GOT3 (cell line): Measurements from ENCODE around the gene UNK.

Source experiments
- DNase-seq: peaks from one replicate; lab custom pipeline; 2025; ENCODE audit warnings: mixed read lengths; lab: John Stamatoyannopoulos, UW

The UNK gene

GRCh38 chr17:75834279-75834920 is 49.8 kb downstream of the UNK start:
- no peak for DNase-seq

- DNase-seq, result no peak
Observed at GRCh38 chr17:75834928-75835653, 50.5 kb downstream of the UNK start.

- DNase-seq, result no peak
Observed at GRCh38 chr17:75835654-75835987, 51.0 kb downstream of the UNK start.

- no peak for DNase-seq
Observed at GRCh38 chr17:75836605-75837004, 52.0 kb downstream of the UNK start.

DNA sequence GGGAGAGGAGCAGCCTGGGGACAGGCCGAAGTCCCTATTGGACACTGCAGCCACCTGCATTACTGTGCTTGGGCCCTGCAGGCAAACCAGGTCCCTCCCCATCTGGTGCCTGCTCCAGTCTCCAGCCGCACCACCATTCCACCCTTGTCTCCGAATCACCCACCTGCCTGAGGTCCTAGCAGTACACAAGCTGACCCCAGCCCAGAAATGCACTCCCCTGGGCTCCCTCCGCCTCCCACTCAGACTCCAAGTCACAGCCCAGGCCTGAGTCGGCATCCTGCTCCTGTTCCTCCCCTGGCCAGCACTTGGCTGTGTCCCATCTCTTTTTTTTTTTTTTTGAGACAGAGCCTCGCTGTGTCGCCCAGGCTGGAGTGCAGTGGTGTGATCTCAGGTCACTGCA is 53.3 kb downstream of the UNK start:
- DNase-seq, result no peak

- DNase-seq, result no peak
Observed at GRCh38 chr17:75838410-75838809, 53.8 kb downstream of the UNK start.

- no peak for DNase-seq
Observed at GRCh38 chr17:75839942-75840798, 55.6 kb downstream of the UNK start.

DNA sequence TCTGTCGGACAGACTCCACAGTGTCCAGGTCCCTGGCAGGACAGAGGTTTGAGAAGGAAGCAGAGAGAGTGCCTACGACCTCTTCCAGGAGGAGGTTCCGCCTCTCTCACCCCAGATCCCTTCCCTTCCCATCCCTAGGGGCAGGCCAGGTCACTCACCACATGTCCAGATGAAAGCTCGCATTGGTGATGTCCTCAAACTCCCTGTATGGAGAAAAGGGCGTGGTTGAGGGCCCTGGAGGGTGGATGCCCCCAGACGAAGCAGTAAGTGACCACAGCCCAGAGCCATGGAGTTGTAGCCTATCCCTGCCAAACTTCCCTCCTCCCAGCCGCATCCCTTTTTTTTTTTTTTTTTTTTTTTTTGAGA is 56.2 kb downstream of the UNK start:
- no peak for DNase-seq

DNA sequence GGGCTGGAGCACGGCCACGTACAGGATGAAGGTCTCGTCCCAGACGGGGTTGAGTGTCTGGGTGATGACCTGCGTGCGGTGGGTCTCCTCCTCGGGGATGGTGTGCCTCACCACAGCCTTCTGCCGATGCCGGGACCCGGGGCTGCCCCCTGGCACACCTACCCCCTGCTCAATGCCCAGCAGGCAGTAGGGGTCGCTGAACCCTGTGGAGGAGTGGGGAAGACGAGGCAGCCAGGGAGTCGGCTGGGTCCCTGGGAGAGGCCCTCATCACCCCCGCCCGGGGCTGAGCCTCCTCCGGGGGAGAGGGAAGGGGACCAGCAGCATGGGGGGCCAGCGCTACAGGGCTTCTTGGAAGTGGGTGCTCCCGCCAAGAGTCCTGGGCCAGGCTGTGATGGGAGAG is 57.8 kb downstream of the UNK start:
- DNase-seq, result no peak

DNA sequence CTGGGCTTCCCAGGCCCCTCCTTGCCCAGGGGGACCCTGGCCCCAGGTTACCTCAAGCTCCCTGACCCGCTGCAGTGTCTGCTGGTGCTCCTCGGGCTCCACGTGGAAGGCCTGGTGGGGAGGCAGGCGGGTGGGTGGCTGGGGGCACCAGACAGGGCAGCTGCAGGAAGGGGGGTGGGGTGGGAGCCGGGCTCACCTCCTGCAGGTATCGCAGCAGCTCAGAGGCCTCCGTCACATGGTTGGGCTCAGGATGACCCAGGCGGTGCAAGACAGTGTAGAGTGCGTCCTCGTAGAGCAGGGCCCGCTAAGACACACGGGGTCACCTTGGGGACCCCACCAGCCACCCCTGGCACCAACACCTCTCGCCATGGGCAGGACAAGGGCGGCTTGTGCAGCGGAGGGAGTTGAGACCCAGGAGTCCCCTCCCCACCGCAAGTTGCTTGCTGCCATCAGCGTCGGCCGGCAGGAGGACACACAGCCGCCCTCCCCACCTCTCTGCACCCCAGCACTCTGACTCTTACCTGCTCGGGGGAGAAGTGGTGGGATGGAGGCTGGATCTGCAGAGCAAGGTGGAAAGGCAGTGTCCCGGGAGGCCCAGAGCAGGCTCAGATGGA is 58.5 kb downstream of the UNK start:
- DNase-seq, result no peak

DNA sequence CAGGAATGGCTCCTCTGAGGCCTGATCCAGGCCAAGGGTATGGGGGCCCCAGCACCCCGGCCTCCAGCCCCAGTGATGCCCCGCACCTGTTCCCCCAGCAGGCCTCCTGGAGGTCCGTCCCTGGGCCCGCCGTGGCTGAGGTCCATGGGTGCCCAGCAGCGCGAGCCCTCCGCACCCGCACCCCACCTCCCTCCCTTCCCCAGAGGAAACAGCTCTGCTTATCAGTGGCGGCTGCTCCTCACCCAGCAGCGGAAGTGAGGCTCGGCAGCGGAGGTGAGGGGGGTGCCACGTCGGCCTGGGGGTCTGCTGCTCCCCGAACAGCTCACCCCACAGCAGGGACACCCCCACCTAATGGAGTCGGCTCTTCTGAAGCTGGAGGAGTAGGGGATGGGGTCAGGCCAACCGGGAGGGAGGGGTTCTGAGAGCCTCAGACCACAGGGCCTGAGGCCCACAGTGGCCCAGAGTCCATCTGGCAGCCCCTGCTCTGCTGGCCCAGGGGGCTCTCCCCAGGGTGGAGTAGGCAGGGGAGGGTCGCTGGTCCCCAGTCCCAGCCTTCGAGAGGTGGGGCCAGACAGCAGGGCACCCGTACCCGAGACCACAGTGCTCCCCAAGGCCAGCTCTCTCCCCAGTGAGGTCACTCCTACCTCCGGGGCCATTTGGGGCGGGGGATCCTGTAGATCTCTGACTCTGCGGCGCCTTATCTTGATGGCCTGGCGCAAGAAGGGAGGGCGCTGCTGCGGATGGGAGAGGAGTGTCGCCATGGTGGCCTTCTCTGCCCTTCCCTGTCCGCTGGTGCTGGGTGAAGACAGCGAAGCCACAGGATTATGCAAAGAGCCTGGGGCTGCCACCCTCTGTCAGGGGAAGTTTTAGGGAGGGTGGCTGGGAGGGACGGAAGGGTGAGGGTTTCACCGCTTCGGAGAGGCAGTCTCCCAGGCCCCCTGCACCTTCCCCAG is 59.2 kb downstream of the UNK start, which contains the start of gene UNC13D:
TSS of gene UNC13D (minus strand) at position 828 of the 953 bp plus-strand sequence. CDS start at position 761, 67 bp downstream.
- DNase-seq, result no peak

DNA sequence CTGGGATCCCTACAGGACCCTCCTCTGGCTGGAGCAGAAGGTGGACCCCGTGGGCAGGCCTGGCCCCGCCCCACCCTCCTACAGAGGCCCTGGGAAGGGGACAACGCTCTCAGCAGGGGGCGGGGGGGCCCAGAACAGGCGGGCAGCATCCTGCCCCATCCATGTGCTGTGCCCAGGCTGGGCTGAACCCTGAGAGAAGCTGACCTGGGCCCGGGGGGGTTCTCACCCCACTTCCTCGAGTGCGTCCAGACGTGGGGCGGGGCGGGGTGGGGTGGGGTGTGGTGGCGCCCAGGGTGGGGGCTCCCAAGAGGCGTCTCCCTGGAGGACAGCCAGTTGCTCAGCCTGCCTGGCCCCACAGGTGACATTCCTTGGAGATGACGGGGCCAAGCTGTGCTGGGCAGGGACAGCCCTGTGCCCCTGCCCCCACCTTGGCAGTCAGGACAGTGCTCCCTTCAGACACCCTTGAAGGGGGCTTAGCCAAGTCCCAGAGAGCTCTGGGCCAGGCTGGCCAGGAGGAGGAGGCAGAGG is 60.0 kb downstream of the UNK start:
- DNase-seq, result no peak

DNA sequence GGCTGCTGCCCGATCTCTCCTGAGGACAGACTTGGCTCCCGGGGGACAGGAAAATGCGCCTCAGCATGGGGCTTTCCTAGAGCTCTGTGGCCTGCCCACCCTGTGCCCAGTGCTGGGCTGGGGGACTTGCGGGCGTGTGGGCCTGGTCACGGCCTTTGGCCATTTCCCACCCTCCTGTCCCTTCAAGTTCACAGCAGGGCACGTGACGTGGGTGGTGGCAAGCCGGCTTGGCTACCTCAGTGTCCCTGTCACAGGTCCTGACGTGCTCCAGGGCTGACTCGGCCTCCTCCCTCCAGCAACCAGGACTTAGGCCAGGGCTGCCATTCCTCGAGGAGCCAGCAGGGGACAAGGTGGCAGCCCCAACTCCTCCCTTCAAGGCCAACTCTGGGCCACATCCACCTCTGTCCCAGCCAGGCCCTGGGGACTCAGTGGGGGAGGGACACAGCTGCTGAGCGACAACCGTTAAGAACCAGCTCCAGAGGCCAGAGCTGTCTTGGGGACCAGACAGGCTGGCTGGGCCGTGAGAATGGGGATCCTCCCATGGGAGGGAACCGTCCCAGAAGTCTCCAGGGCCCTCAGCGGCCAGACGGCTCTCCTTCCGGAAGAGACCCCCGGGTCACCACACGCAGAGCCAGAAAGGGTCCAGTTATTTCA is 60.6 kb downstream of the UNK start:
- DNase-seq, result no peak

GRCh38 chr17:75845933-75846691 is 61.5 kb downstream of the UNK start:
- DNase-seq, result no peak

DNA sequence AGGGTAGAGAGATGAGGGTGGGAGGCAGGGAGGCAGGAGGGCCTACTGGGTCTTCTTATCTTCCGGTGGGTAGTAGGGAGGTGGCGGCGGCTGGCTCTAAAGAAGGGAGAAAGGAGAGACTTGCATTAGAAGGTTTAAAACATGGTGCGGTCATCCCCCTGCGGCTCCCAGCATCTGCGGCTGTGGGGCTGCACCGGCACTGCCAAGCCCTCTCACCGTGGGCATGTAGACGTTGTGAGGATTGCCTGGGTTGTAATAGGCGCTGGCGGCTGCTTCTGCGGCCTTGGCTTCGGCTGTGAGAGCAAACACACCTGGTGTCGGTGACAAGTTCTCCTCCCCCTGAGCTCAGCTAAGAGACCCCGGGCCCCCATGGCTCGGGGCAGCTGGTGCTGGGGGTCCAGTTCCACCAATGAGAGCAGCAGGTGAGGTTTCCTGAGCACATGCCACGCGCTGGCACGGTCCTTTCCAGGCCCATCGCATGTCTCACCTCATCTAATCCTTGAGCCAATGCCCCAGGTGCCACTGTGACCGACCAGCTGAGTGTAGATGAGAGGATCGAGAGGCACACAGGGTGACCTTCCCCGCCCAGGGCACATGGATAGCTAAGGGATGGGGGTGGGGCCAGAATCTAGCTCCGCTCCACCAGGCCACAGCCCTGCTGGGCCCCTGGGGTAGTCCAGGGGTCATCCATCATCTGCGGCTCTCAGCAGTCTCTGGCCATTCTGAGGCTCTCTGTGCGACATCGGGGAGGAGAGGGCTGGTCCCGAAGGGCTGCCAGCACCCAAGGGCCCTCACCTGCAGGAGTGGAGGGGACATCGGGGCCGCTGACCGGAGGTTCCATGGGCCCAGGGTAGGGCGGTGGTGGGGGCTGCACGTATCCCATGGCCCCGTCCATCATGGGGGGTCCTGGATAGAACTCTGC is 62.3 kb downstream of the UNK start:
- no peak for DNase-seq

- no peak for DNase-seq
Observed at GRCh38 chr17:75847614-75848522, 63.3 kb downstream of the UNK start.

DNA sequence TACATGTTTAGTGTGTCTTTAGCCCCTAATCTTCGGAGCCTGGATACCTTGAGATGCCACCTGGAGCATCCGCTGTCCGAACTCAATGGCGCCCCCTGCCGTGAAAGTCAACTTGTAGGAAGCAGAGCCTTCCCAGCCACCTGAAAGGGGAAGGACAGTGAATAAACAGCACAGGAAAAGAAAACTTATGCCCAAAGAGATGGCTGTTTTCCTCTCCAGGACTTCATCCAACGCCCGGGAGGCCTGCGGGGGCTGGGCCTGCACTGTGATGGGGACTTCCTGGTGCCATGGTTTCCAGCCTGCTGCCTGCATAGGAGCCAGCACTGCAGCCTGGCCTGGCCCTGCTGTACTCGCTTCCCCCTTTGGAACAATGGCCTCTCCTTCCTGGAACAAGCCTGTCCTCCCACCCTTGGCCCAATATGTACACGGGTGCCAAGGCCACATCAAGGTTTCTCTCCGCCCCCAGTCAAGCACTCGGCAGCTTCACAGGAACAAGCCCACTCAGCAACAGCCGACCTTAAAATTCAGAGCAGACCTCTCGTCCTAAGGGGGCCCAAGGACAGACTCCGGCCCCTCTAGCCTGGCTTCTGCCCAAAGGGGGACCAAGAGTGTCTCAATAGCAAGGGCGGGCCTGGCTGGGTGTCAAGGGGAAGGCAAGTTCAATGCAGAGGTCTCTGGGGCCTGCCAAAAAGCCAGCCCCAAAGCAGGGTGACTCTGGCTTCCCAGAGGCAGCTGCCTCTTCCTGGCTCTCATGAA is 64.1 kb downstream of the UNK start:
- no peak for DNase-seq
